ENCODE measurements around the gene MEAK7.

MEAK7 gene

GRCh38 chr16:84514874-84515835 lies 10.7 kb upstream of the MEAK7 start:
- DNase-seq (ENCODE audit: extremely low spot score, insufficient read length, low read depth): peak; percentile 78
- peak; percentile 99 for FAIRE-seq

DNA sequence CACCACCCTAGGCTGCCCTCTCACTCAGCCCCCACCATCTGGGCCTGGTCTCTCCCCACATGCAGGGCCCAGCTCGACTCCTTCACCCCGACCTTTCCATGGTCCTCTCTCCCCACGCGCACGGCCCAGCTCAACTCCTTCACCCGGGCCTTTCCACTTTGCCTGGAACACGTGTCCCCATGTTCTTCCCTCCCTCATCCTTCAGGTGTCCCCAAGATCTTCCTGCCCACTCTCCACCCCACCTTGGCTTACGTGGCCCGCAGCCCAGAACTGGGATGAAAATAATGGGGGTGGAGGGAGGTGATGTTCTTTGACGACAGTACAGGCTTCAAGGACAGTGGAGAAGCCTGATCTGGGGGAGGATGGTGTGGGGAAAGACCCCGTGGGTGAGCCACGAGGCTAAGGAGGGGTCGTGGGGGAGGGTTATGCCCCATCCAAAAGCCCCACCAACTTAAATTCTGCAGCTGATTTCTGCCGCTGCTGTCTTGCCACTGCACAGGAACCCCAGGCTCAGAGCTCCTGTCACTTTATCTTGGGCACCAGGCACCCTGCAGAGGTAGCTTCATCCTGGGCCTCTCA lies 9.9 kb upstream of the MEAK7 start:
- FAIRE-seq: no peak
- DNase-seq (ENCODE audit: extremely low spot score, insufficient read length, low read depth): no peak

GRCh38 chr16:84513666-84514065 lies 9.2 kb upstream of the MEAK7 start:
- DNase-seq (ENCODE audit: extremely low spot score, insufficient read length, low read depth): no peak
- no peak for FAIRE-seq

- no peak for DNase-seq (ENCODE audit: extremely low spot score, insufficient read length, low read depth)
- FAIRE-seq: no peak
These were observed 8.7 kb upstream of the MEAK7 start for GRCh38 chr16:84513123-84513522.

DNA sequence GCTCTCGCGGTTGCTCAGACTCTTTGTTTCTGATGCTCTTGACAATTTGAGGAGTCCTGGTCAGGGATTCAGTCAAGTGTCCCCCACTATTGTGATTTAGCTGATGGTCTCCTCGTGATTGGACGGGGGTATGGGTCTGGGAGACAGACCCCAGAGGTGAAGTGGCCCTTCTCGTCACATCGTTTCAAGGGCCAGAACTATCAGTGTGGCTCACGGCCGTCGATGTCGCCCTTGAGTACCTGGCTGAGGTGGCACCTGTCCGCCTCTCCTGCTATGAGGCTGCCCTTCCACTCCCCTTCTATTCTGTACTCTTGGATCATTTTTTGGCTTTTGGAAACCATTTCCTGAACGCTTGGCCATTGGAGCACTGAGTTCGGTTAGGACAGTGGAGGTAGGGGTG lies 7.4 kb upstream of the MEAK7 start:
- no peak for DNase-seq (ENCODE audit: extremely low spot score, insufficient read length, low read depth)
- FAIRE-seq: no peak

- FAIRE-seq (peak; percentile 83), DNase-seq (ENCODE audit: extremely low spot score, insufficient read length, low read depth) (no peak)
These were observed 6.8 kb upstream of the MEAK7 start for GRCh38 chr16:84511180-84511800.

DNA sequence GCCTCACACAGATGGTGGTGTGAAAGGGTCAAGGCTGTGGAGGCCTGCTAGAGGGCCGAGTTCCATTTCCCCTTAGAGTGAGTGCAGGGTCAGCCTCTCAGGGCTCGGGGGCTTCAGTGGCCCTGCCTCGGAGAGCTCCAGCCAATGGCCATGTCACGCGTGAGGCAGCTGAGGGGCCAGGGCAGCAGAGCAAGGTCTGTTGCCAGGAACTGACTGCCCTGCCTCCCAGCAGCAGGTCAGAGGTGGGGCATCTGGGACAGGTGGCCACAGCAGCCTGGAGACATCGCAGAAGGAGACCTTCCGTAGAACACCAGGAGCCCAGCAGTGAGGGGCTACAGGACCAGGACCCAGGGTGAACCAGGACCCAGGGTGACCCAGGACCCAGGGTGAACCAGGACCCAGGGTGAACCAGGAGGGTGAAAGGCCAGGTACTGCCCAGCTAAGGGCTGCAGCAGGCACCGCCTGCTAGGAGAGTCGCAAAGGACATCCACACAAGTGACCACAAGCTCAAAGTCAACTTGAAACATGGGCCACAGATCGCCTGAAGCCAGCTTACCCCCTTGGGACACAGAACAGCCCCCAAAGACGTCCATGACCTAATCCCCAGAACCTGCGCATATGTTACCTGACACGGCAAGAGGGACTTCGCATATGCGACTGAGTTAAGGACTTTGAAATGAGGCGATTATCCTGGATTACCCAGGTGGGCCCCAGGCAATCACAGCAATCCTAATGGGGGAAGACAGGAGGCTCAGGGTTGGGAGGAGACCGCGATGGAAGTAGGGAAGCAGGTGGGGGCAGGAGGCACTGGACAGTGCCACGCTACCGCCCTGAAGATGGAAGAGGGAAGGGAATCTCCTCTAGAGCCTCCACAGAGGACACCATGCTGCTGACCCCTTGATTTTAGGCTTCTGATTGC lies 4.8 kb upstream of the MEAK7 start:
- FAIRE-seq (no peak), DNase-seq (ENCODE audit: extremely low spot score, insufficient read length, low read depth) (no peak)

GRCh38 chr16:84508502-84508901 lies 4.0 kb upstream of the MEAK7 start:
- DNase-seq (ENCODE audit: extremely low spot score, insufficient read length, low read depth) (no peak), FAIRE-seq (no peak)

- DNase-seq (ENCODE audit: extremely low spot score, insufficient read length, low read depth) (no peak), FAIRE-seq (peak; percentile 81)
These were observed 2.8 kb upstream of the MEAK7 start for GRCh38 chr16:84507011-84507982.

DNA sequence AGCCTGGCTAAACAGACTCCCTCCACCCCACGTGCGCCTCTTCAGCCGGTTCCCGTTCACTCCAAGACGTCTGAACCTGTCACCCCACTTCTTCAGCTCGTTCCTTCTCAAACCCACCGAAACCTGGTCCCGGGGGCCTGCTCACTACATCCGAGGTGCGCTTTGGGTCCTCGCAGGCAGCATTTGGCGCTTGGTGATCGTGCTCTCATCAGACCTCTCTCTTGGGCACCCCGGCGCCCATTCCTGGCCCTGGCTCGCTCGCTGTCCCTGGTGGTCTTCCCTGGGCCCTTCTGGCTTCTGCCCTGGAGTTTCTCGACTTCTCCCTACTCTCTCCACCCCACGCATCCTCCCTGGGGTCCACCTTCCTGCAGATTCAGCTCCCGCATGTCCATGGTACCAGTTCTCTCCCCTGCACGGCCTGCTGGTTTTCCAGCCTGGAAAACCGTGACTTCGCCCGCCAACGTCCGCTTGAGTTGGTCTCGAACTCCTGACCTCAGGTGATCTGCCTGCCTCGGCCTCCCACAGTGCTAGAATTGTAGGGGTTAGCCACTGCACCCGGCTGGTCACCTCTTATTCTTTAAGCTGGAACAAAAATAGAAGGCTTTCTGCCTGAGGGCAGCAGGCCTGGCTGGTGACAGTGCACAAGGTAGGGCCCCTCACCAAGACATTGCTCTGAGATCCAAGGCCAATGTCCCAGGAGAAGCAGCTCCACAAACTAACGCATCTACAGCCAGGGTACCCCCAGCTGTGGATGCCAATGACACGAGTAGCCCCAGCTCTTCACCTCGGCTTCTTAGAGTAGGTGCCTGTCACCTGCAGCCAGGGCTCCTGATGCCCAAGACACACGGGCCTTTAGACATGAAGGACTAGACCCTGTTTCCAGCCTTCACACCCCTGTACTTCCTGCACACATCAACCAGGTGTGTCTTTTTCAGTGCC lies 1.1 kb upstream of the MEAK7 start:
- no peak for FAIRE-seq
- DNase-seq (ENCODE audit: extremely low spot score, insufficient read length, low read depth): no peak

- DNase-seq (ENCODE audit: extremely low spot score, insufficient read length, low read depth) (no peak), FAIRE-seq (no peak)
These were observed 586 bp downstream of the MEAK7 start for GRCh38 chr16:84503751-84504395.

DNA sequence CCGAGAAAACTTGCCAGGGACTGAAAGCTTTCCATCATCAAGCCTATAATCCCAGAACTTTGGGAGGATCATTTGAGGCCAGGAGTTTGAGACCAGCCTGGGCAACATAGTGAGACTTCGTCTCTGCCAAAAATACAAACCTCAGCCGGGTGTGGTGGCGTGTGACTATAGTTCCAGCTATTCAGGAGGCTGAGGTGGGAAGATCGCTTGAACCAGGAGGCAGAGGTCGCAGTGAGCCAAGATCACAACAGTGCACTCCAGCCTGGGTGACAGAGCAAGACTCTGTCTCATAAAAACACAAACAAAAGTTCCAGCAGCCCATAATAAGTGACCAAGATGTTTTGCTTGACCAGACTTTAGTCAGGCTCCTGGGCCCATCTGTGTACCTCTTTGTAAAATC lies 1.9 kb downstream of the MEAK7 start:
- DNase-seq (ENCODE audit: extremely low spot score, insufficient read length, low read depth): no peak
- FAIRE-seq: no peak

DNA sequence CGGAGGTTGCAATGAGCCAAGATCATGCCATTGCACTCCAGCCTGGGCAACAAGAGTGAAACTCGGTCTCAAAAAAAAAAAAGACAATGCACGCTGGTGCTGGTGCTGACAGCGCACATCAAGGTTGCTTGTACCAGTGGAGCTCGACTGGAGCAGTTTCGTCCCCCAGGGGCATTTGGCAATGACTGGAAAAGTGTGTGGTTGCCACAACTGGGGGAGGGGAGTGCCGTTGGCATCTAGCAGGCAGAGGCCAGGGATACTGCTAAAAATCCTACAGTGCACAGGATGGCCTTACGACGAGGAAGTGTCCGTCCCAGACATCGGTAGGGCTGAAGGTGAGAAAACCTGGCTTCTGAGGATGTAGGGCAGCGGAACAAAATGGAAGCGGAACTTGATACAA lies 2.4 kb downstream of the MEAK7 start:
- no peak for DNase-seq (ENCODE audit: extremely low spot score, insufficient read length, low read depth)
- FAIRE-seq: no peak

DNA sequence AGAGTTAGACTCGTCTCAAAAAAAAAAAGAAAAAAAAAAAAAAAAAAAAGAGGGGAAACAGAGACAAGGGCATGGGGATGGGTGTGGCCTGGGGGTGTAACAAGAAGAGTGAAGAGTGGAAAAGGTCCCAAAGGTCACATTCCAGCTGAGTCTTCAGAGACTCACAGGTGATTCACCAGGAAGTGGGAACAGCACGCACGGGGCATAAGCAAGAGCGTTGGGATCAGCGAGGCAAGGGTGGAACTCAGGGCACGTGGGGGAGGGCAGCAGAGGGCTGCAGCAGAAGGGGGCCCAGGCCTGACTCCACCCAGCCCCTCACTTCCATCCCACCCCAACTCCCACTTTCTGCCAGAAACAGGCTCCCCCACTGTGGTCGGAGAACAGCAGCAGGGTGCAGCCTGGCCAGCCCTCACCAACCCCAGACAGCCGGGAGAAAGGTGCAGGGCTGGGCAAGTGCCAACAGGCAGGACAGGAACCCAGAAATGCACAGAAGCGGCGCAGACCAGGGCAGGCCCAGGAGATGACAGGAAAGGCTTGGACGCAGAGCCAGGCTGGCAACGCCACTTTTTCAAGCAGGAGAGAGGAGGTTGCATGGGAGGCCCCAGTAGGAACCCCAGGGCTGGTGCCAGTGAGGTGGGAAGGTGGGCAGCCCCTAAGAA lies 3.3 kb downstream of the MEAK7 start:
- FAIRE-seq (no peak), DNase-seq (ENCODE audit: extremely low spot score, insufficient read length, low read depth) (no peak)

DNA sequence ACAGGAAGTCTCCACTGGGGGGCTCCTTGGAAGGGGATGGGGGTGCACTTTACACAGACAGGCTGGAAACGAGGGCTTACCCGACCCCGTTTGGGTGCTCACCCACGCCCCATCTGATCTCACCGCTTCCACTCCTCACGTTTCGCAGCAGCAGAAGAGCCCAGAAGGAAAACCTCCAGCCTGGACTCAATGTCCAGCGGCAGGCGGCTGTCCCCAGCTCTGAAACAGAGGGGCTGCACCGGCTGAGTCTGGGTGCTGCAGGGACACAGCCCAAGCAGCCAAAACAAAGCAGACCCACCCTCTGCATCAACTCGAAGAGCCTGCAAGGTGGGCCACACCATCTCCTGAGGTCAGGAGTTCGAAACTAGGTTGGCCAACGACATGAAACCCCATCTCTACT lies 3.9 kb downstream of the MEAK7 start:
- FAIRE-seq (no peak), DNase-seq (ENCODE audit: extremely low spot score, insufficient read length, low read depth) (no peak)

GRCh38 chr16:84499638-84500037 lies 4.8 kb downstream of the MEAK7 start:
- FAIRE-seq (no peak), DNase-seq (ENCODE audit: extremely low spot score, insufficient read length, low read depth) (no peak)

Measured in GM18507 (cell line).